ENCODE measurements around the gene SP1. TPM values are rescaled to one million over a fixed set of nuclear protein-coding genes. Genes with fewer than 3 reads are reported as not detected.

Gene SP1
- total and polyA plus RNA-seq, 9 of the 15 experiments (the other 6 are each of a cell fraction or from before 2014, with no cell fraction given) = 8.0 to 65.5 (median 41.6) TPM

DNA sequence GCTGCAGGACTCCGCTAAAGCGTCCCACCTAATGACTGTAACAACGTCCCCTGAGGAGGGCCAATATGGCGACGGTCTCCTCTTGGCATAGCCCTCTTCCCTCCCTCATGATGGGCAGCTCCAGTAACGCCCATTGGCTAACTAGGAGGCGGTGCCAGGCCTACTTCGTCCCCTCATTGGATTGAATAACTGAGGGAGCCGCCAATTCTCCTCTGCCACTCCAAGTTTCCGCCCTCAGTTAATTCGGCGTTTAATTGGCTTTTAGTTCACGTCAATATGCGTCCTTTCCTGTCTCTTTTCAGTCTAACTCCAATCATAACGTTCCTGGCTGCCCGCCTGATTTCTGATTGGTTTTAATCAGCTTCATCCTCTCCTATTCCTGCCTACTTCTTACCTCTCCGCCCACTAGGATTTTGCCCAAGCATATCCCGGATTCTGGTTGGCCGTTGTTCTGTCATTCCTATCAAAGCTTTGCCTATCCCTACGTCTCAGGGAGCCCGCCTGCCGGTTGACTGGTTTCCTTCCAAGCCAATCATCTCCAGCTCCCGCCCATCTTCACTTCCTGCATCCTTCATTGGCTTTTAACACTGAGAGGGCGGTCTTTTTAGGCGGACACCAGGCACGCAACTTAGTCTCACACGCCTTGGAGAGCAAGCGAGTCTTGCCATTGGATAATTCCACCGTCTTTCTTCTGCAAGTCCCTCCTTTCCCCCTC is 430 bp upstream of the SP1 start (continued):
- TF ChIP-seq MAZ (CRISPR knock-in tag; conservative IDR thresholded peaks at IDR 0.05 in 1 of 2, IDR thresholded peaks at IDR 0.05 in 1 of 2) (peak in 1 of 2 experiments; percentile 43; a peak in 1 of 4 replicates), ZSCAN32 (CRISPR knock-in tag; IDR thresholded peaks at IDR 0.05) (no peak), TRIM28 (IDR thresholded peaks at IDR 0.05) (no peak), ZNF583 (CRISPR knock-in tag; IDR thresholded peaks at IDR 0.05) (no peak), EZH2 (IDR thresholded peaks at IDR 0.05; ENCODE audit: borderline replicate concordance, low read depth, low read length) (no peak), NCOA4 (IDR thresholded peaks at IDR 0.05; ENCODE audit: partially characterized antibody) (no peak), POLR2AphosphoS5 (IDR thresholded peaks at IDR 0.05; ENCODE audit: control insufficient read depth, insufficient read depth, low read depth, low read length) (peak; percentile 82)
- TF ChIP-seq, protein P1, sequence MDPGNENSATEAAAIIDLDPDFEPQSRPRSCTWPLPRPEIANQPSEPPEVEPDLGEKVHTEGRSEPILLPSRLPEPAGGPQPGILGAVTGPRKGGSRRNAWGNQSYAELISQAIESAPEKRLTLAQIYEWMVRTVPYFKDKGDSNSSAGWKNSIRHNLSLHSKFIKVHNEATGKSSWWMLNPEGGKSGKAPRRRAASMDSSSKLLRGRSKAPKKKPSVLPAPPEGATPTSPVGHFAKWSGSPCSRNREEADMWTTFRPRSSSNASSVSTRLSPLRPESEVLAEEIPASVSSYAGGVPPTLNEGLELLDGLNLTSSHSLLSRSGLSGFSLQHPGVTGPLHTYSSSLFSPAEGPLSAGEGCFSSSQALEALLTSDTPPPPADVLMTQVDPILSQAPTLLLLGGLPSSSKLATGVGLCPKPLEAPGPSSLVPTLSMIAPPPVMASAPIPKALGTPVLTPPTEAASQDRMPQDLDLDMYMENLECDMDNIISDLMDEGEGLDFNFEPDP (CRISPR knock-in tag; IDR thresholded peaks at IDR 0.05) = no peak
